Measurements from ENCODE around the gene GPR68.

GRCh38 chr14:91250912-91251311 is 6.4 kb upstream of the GPR68 start:
- no peak for TF ChIP-seq CTCF (IDR thresholded peaks at IDR 0.05)
- no peak for TF ChIP-seq PBX3 (IDR thresholded peaks at IDR 0.05)
- no peak for TF ChIP-seq MAX (IDR thresholded peaks at IDR 0.05)
- TF ChIP-seq TP53 (CRISPR knock-in tag; IDR thresholded peaks at IDR 0.05), result no peak
- no peak for TF ChIP-seq CBX2 (IDR thresholded peaks at IDR 0.05; ENCODE audit: borderline replicate concordance, low read depth)
- no peak for TF ChIP-seq REST (IDR thresholded peaks at IDR 0.05)
- TF ChIP-seq ESRRA (IDR thresholded peaks at IDR 0.05; ENCODE audit: borderline replicate concordance, low read length), result no peak
- TF ChIP-seq CHD2 (IDR thresholded peaks at IDR 0.05; ENCODE audit: low read length, partially characterized antibody), result no peak
- no peak for TF ChIP-seq POLR2A (IDR thresholded peaks at IDR 0.05; ENCODE audit: low read length)
- no peak for TF ChIP-seq USF2 (IDR thresholded peaks at IDR 0.05)
- no peak for TF ChIP-seq EP300 (IDR thresholded peaks at IDR 0.05)
